Brain pericyte (primary cell): ENCODE data around the gene NOTCH2.

Experiments used
- DNase-seq: peaks from one replicate; pipeline ENCODE4 v3.0.0-alpha.2; 2012; ENCODE audit warnings: low read depth, low spot score

Gene NOTCH2

DNA sequence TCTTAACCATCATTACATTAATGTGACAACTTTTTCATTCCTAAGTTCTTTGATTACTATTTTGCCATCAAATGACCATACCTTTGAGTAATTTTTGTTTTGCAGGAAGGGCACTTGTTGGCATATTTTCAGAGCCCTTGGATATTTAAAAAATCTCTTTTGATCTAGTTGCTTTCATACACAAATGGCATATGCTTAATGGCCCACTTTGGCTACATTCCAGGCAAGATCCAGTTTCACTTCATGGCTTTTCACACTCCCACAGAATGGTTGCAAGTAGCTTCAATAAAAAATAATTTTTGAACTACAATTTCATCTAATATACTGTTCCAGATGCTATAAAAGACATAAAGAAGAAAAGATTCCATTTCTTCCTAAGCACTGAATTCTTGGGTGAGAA lies 191.3 kb downstream of the NOTCH2 start:
- no peak for DNase-seq

DNA sequence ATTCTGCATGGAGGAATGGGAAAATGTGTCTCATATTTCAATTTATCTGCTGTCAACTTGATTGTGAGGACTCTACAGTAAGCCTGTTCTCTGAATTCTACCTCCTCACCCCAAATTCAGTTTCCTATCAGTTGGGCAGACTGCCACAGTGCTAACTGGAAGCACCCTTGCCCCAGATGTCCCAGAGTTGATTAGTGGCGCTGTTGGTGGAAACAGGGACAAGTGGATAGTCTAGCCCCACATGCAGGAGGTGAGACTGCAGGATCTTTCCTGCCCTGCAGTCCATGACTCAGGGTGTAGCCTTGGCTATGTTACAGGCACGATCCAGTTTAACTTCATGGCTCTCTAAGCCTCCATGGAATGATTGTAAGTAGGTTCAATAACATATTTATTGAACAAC lies 195.3 kb downstream of the NOTCH2 start:
- DNase-seq = no peak

DNA sequence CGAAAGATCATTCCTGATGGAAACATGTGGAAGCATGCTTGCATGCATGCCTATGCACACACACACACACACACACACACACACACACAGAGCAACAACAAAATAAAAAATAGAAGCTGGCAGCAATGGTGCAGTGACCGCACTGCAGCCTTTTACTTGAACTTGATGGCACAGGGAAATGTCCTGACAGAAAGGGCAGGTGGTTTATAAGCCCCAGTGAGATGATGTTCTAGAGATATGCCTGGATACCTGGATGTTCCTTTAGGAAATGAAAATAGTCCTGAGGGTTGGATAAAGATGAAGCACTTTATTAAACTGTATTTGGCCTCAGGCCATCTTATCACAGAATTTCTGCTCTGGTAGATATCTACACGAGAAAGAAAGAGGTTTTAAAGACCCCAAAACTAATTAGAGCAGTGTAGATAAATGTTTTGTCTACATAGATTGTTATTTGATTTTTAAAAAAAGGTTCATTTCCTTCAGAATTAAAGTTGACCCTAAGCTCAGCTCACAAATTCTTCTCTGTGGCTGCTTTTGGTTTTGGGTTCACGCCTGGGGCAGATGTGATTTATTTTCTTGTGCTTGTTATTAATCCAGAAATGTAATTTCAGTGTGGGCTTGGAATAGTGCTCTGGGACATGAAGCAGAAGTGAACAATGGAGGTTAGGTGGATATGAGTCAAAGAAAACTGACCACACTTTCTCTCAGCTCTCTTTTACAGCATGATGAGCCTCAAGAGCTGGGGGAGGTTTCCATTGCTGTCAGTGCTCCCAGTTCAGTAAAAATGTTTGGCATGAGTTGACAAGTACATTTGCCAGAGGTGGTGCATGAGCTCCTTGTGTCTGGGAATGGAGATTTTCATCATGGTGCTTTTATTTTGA lies 196.1 kb downstream of the NOTCH2 start:
- DNase-seq = no peak

DNA sequence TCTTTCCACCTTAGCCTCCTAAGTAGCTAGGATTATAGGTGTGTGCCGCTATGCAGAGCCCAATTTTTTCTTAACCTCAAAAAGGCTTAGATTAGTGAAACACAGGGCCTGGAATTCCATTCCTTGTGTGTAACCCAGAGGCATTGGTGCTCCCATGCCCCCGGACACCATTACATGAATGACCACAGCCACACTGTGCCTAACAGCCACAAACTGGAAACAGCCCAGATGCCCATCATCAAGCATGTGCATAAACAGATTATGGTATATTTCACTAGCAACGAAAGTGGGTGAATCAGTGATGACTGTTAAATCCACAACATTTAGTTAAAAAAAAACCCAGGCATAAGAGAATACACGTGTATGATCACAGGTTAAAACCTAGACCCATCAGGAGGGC lies 197.6 kb downstream of the NOTCH2 start:
- no peak for DNase-seq

DNA sequence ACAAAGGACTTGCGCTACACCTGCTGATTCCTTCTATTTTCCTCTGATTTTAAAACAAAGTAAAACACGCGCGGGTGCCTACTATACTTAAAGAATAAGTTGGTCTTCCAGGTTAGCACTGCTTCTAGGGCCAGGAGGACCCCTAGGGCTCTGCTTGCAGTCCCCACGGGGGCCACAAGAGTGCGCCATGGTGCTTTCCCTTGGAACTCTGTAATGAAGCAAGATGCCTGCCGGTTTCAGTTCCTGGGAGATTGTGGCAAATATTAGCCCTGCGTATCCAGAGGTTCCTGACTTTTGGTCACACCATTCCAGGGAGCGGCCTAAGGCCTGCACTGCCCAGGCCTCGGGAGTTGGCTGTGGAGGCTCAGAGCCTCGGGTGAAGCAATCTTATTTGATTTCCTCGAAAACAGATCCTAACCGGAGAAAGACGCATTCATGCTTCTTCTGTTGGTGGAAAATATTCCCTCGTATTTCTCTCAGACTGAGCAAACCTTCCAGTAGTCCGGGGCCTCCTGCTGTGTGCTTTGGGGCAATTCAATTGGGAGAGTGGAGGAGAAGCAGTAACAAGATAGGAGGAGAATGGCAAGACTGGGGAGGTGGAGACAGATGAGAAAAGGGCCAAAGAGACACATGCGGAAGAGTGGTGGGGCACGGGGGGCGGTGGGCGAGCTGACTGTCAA lies 198.4 kb downstream of the NOTCH2 start:
- DNase-seq = peak; percentile 64

DNA sequence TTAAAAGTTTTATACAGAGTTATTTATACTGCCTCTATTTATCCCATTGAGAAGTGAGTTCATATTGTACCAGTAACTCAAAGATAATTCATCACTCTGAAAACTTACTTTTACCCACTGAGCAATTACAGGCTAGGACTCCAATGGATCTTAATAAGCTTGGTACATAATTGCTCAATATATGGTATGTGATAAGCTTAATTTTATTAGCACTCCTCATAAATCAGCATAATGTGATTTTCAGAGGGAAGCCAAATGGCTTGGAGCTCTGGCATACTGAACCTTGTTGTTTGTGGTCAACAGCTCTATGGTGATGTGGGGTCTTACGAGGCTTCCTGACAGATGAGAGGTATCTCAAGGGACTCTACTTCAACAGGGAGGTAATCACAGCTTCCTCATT lies 199.5 kb downstream of the NOTCH2 start:
- no peak for DNase-seq

DNA sequence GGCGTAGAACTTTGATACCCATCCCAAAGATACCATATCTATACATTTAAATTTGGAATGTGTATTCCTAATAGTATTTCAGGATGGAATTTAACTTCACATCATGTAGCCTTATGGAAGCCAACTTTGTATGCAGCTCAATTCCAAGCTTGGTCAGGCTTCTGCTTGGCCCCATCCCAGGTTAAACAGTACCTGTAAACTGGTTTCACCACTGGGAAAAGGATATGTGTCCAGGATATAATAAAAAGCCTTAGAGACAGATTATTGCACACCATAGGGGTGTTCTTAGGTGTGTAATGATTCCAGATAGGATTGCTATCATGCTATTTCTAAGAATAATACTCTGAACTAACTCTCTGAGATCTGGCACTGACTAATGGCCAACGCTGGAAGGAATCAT lies 201.3 kb downstream of the NOTCH2 start:
- DNase-seq = no peak

DNA sequence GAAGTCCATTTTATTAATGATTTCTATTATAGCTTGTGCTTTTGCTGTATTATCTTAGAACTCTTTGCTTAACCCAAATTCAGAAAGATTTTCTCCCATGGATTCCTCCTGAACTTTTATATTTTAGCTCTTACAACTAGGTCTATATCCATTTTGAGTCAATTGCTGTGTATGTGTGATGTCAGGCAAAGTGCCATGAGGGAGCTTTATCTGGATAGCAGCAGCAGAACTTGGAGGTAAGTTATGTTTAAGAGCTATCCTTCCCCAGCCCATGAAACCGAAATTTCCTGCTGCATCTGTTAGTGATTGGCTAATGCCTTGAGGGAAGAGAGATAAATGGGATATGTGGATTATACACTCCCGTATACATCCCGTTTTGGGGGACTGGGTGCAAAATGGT lies 203.0 kb downstream of the NOTCH2 start:
- DNase-seq = no peak

DNA sequence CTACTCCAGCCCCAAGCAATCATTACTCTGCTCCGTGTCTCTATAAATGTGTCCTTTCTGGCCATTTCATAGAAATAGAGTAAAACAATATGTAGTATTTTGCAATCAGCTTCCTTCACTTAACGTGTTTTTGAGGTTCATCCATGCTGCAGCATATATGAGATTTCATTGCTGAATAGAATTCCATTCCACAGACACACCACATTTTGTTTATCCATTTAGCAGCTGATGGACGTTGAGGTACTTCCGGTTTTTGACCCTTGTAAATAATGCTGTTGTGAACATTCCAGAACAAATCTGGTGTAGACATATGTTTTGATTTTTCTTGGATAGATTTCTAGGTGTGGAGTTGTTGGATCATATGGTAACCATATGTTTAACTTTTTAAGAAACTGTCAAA lies 203.8 kb downstream of the NOTCH2 start:
- DNase-seq = no peak

DNA sequence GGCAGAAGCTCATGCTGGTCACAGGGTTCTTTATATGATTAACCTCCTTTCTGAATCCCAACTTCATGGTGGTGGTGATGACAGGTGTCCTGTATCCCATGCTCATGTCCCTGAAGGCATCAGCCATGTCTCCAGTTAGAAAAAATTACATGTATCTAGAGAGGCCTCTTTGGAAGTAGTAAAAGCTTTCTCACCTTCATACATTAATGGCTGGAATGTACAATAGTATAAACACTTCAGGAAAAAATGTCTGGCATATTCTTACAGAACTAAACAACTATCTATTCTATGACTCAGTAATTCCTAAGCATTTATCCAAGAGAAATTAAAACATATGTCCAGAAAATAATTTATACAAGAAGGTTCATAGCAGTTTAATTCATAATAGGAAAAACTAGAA lies 207.2 kb downstream of the NOTCH2 start:
- no peak for DNase-seq
